HEK293 (cell line): ENCODE data around the gene FLT4.
"Not testable (repeated sequence)": the region's sequence is repeated elsewhere in the genome, so short reads cannot be mapped to it uniquely, and the experiment has no call there.

Experiments
- CTCF ChIA-PET: fragments of 350-600 bp; formaldehyde crosslinking; extraction: SDS; loops from one replicate; lab custom pipeline; 2021; ENCODE audit warnings: antibody characterized with exemption; lab: Yijun Ruan, JAX
- POLR2A ChIA-PET: fragments of 300-600 bp; formaldehyde crosslinking; extraction: SDS; loops from one replicate; lab custom pipeline; 2020; ENCODE audit warnings: antibody characterized with exemption, inconsistent platforms; lab: Yijun Ruan, JAX
- H3K27ac ChIP-seq: fragments of 200-500 bp; sonication (Bioruptor generic); 2 replicates; pipeline ENCODE4 v1.5.1; 2014; ENCODE audit warnings: low read depth, low read length, control low read depth, inconsistent platforms; ENCODE audit errors: extremely low read depth
- H3K36me3 ChIP-seq, 2 experiments: fragments of 200-500 bp in 1 of 2; sonication (Bioruptor generic) in 1 of 2; 1 replicate in 1 of 2; 2 replicates in 1 of 2; pipeline ENCODE4 v1.5.1; 2014 to 2017; ENCODE audit warnings: inconsistent platforms in 2 of 2, low read length in 2 of 2; ENCODE audit not compliant: control insufficient read depth in 2 of 2, insufficient read depth in 1 of 2
- H3K4me1 ChIP-seq: fragments of 200-500 bp; sonication (Bioruptor generic); 2 replicates; pipeline ENCODE4 v1.5.1; 2014; ENCODE audit warnings: mild to moderate bottlenecking, low read length, inconsistent platforms; ENCODE audit not compliant: control insufficient read depth, insufficient read depth
- H3K4me3 ChIP-seq: 2 replicates; pipeline ENCODE4 v1.5.1; 2011; ENCODE audit warnings: low read depth, mild to moderate bottlenecking, control low read depth, low read length, moderate library complexity
- H3K9me3 ChIP-seq: fragments of 200-500 bp; sonication (Bioruptor generic); 2 replicates; pipeline ENCODE4 v1.5.1; 2014; ENCODE audit warnings: low read depth, low read length, inconsistent platforms; ENCODE audit not compliant: control insufficient read depth, insufficient read depth
- ATF2 ChIP-seq: fragments of 450-650 bp; formaldehyde crosslinking; IDR thresholded peaks from 2 replicates; pipeline ENCODE4 v1.5.1; 2016; ENCODE audit warnings: missing biosample characterization, missing genetic modification characterization, low read depth
- EGR2 ChIP-seq: fragments of 450-650 bp; formaldehyde crosslinking; IDR thresholded peaks from 2 replicates; pipeline ENCODE4 v1.5.1; 2016; ENCODE audit warnings: low read depth, missing biosample characterization, missing genetic modification characterization
- KLF8 ChIP-seq: fragments of 450-650 bp; formaldehyde crosslinking; IDR thresholded peaks from 2 replicates; pipeline ENCODE4 v1.5.1; 2016; ENCODE audit warnings: missing biosample characterization, missing genetic modification characterization
- MYNN ChIP-seq: fragments of 450-650 bp; formaldehyde crosslinking; IDR thresholded peaks from 2 replicates; pipeline ENCODE4 v1.5.1; 2016; ENCODE audit warnings: missing biosample characterization, missing genetic modification characterization, borderline replicate concordance
- SALL2 ChIP-seq: fragments of 450-650 bp; formaldehyde crosslinking; IDR thresholded peaks from 2 replicates; pipeline ENCODE4 v1.5.0; 2017; ENCODE audit warnings: missing biosample characterization, mild to moderate bottlenecking, missing genetic modification characterization, borderline replicate concordance
- TRIM28 ChIP-seq: IDR thresholded peaks from 2 replicates; pipeline ENCODE4 v1.6.1; 2011; ENCODE audit warnings: low read length, control low read depth, borderline replicate concordance
- ZBTB7A ChIP-seq: fragments of 450-650 bp; formaldehyde crosslinking; IDR thresholded peaks from 2 replicates; pipeline ENCODE4 v1.5.1; 2016; ENCODE audit warnings: low read depth, missing biosample characterization, missing genetic modification characterization
- ZNF112 ChIP-seq: fragments of 450-650 bp; formaldehyde crosslinking; IDR thresholded peaks from 2 replicates; pipeline ENCODE4 v1.5.0; 2017; ENCODE audit warnings: missing biosample characterization, missing genetic modification characterization
- ZNF114 ChIP-seq: fragments of 450-650 bp; formaldehyde crosslinking; IDR thresholded peaks from 2 replicates; pipeline ENCODE4 v1.5.0; 2017; ENCODE audit warnings: missing biosample characterization, missing genetic modification characterization
- ZNF155 ChIP-seq: fragments of 450-650 bp; formaldehyde crosslinking; IDR thresholded peaks from 2 replicates; pipeline ENCODE4 v1.5.1; 2016; ENCODE audit warnings: missing biosample characterization, missing genetic modification characterization
- ZNF274 ChIP-seq, 2 experiments: fragments of 200-500 bp in 1 of 2; fragments of 450-650 bp in 1 of 2; sonication (Bioruptor generic) in 1 of 2; formaldehyde crosslinking in 1 of 2; IDR thresholded peaks; 2 replicates each; pipeline versions ENCODE4 v1.5.1 to v1.6.1; 2014 to 2016; ENCODE audit warnings: borderline replicate concordance in 1 of 2, inconsistent platforms in 1 of 2, low read length in 1 of 2, missing biosample characterization in 1 of 2, missing genetic modification characterization in 1 of 2
- ZNF362 ChIP-seq: fragments of 450-650 bp; formaldehyde crosslinking; IDR thresholded peaks from 2 replicates; pipeline ENCODE4 v1.5.1; 2016; ENCODE audit warnings: missing biosample characterization, missing genetic modification characterization
- ZNF433 ChIP-seq: fragments of 450-650 bp; formaldehyde crosslinking; IDR thresholded peaks from 2 replicates; pipeline ENCODE4 v1.5.1; 2016; ENCODE audit warnings: missing biosample characterization, missing genetic modification characterization, low read depth
- ZNF555 ChIP-seq: fragments of 450-650 bp; formaldehyde crosslinking; conservative IDR thresholded peaks from 2 replicates; pipeline ENCODE4 v1.5.1; 2017; ENCODE audit warnings: missing biosample characterization, mild to moderate bottlenecking, missing genetic modification characterization, inconsistent platforms
- ZNF660 ChIP-seq: fragments of 450-650 bp; IDR thresholded peaks from 2 replicates; pipeline ENCODE4 v1.5.1; 2018; ENCODE audit warnings: missing biosample characterization, mild to moderate bottlenecking, missing genetic modification characterization
- ZNF830 ChIP-seq: fragments of 450-650 bp; IDR thresholded peaks from 2 replicates; pipeline ENCODE4 v1.5.0; 2018; ENCODE audit warnings: missing biosample characterization, missing genetic modification characterization, low read depth, mild to moderate bottlenecking, moderate library complexity
- ZSCAN30 ChIP-seq: fragments of 450-650 bp; IDR thresholded peaks from 2 replicates; pipeline ENCODE4 v1.5.1; 2018; ENCODE audit warnings: missing biosample characterization, mild to moderate bottlenecking, missing genetic modification characterization, moderate library complexity

The FLT4 gene

GRCh38 chr5:180683220-180683922 is 34.0 kb upstream of the FLT4 start:
- Histone ChIP-seq H3K9me3 (no peaks in the 10 kb centered on the region), H3K4me1 (no peaks in the 10 kb centered on the region), H3K27ac (no peak overlapping the region), H3K36me3 (no peaks in the 10 kb centered on the region), H3K4me3 (no peak overlapping the region)
- no peak for TF ChIP-seq ZNF112 (tag by site-specific recombination)
- no peak for TF ChIP-seq ZBTB7A (tag by site-specific recombination)
- no peak for TF ChIP-seq ZNF660 (tag by site-specific recombination)
- TF ChIP-seq ZSCAN30, result no peak
- TF ChIP-seq ZNF114 (tag by site-specific recombination), result no peak
- TF ChIP-seq TRIM28, result no peak
- TF ChIP-seq ZNF362 (tag by site-specific recombination), result no peak
- no peak for TF ChIP-seq ZNF555 (tag by site-specific recombination)
- no peak for TF ChIP-seq ZNF433 (tag by site-specific recombination)
- no peak for TF ChIP-seq ZNF155 (tag by site-specific recombination)
- TF ChIP-seq ZNF274 (IDR thresholded peaks at IDR 0.05; ENCODE audit: low read length), result no peak
- no peak for TF ChIP-seq ZNF274 (tag by site-specific recombination; IDR thresholded peaks at IDR 0.05; ENCODE audit: borderline replicate concordance)
- no peak for TF ChIP-seq KLF8 (tag by site-specific recombination)
- no peak for TF ChIP-seq SALL2 (tag by site-specific recombination)
- no peak for TF ChIP-seq MYNN (tag by site-specific recombination)
- TF ChIP-seq ATF2, result no peak
- POLR2A ChIA-PET, result no interaction called here
- CTCF ChIA-PET, result interaction anchor here (1.0 to 1.5 kb wide), 2 partner anchors 13 to 34 kb away, joined by 5 to 6 read pairs; no protein-coding TSS in a partner anchor

DNA sequence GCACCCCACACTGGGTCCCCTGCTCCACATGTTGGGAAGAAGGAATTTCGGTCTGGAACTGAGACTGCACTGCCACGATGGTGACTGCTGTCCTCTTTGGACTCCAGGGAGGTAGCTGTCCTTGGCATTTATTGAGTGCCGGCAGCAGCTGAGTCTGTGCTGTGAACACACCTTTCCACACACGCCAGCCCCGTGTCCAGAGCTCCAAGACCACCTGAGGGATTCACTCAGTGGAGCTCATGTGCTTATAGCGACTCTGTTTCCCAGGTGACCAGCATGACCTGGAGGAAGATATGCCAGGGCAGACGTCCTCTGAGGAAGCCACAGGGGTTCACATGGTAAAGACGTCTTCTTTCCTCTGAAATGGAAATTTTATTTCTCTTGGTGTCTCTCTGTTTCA is 33.2 kb upstream of the FLT4 start:
- no peaks in the 10 kb centered on the region for H3K36me3 ChIP-seq
- H3K27ac ChIP-seq, result no peak overlapping the region
- no peaks in the 10 kb centered on the region for H3K9me3 ChIP-seq
- POLR2A ChIA-PET, result no interaction called here
- no peak for TF ChIP-seq ZNF830 (tag by site-specific recombination)
- CTCF ChIA-PET, result interaction anchor here (0.6 to 1.0 kb wide), 2 partner anchors 22 to 35 kb away, joined by 3 to 6 read pairs; no protein-coding TSS in a partner anchor
- no peaks in the 10 kb centered on the region for H3K4me1 ChIP-seq
- no peak overlapping the region for H3K4me3 ChIP-seq

- POLR2A ChIA-PET, H3K4me1 ChIP-seq, H3K27ac ChIP-seq, H3K4me3 ChIP-seq, H3K36me3 ChIP-seq, H3K9me3 ChIP-seq: not testable (repeated sequence)
- CTCF ChIA-PET, result interaction anchor here (0.6 kb wide), 1 partner anchor 23 kb away, joined by 3 read pairs; no protein-coding TSS in a partner anchor
- TF ChIP-seq EGR2 (tag by site-specific recombination), result 0 out of 2 replicates have a peak, but pooled peaks have one; percentile 16
These were observed 32.6 kb upstream of the FLT4 start for GRCh38 chr5:180682008-180682407.

DNA sequence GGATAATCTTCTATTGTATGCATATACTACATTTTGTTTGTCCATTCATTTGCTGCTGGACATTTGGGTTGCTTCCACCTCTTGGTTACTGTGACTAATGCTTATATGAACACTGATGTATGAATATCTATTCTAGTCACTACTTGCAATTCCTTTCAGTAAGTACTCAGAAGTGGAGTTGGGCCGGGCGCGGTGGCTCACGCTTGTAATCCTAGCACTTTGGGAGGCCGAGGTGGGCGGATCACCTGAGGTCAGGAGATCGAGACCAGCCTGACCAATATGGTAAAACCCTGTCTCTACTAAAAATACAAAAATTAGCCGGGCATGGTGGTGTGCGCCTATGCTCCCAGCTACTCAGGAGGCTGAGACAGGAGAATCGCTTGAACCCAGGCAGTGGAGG is 28.9 kb upstream of the FLT4 start:
- CTCF ChIA-PET, result interaction anchor here (0.6 to 1.1 kb wide), 2 partner anchors 40 to 147 kb away, joined by 3 read pairs; no protein-coding TSS in a partner anchor
- H3K4me3 ChIP-seq, H3K27ac ChIP-seq, H3K4me1 ChIP-seq, POLR2A ChIA-PET, H3K9me3 ChIP-seq, H3K36me3 ChIP-seq: not testable (repeated sequence)
